ENCODE data around the gene FREM1.

Gene FREM1

GRCh38 chr9:14813336-14814248 is 96.6 kb downstream of the FREM1 start:
- no peak for DNase-seq

GRCh38 chr9:14812806-14813205 is 97.4 kb downstream of the FREM1 start:
- no peak for DNase-seq

- no peak for DNase-seq
These were observed 98.4 kb downstream of the FREM1 start for GRCh38 chr9:14811844-14812243.

GRCh38 chr9:14806941-14807520 is 103.2 kb downstream of the FREM1 start:
- DNase-seq, result no peak

- DNase-seq, result no peak
These were observed 111.2 kb downstream of the FREM1 start for GRCh38 chr9:14799030-14799429.

GRCh38 chr9:14797435-14797834 is 112.8 kb downstream of the FREM1 start:
- DNase-seq, result no peak

- DNase-seq, result no peak
These were observed 116.8 kb downstream of the FREM1 start for GRCh38 chr9:14793389-14793788.

- DNase-seq, result no peak
These were observed 119.6 kb downstream of the FREM1 start for GRCh38 chr9:14790628-14791027.

- no peak for DNase-seq
These were observed 121.4 kb downstream of the FREM1 start for GRCh38 chr9:14788846-14789245.

- DNase-seq, result no peak
These were observed 126.9 kb downstream of the FREM1 start for GRCh38 chr9:14783358-14783757.

GRCh38 chr9:14782286-14783051 is 127.8 kb downstream of the FREM1 start:
- no peak for DNase-seq

GRCh38 chr9:14780693-14781092 is 129.5 kb downstream of the FREM1 start:
- no peak for DNase-seq

GRCh38 chr9:14780251-14780650 is 130.0 kb downstream of the FREM1 start:
- DNase-seq, result no peak

GRCh38 chr9:14779566-14780022 is 130.6 kb downstream of the FREM1 start:
- DNase-seq, result no peak

- DNase-seq, result no peak
These were observed 131.7 kb downstream of the FREM1 start for GRCh38 chr9:14778565-14778964.

GRCh38 chr9:14775917-14776316 is 134.3 kb downstream of the FREM1 start:
- DNase-seq, result no peak

GRCh38 chr9:14770592-14770991 is 139.6 kb downstream of the FREM1 start:
- no peak for DNase-seq

- DNase-seq, result no peak
These were observed 141.0 kb downstream of the FREM1 start for GRCh38 chr9:14769230-14769571.

GRCh38 chr9:14768405-14769229 is 141.6 kb downstream of the FREM1 start:
- peak; percentile 49 to 62 (median 57) for DNase-seq

GRCh38 chr9:14766299-14766698 is 143.9 kb downstream of the FREM1 start:
- DNase-seq, result no peak

- no peak for DNase-seq
These were observed 148.6 kb downstream of the FREM1 start for GRCh38 chr9:14761584-14761983.

GRCh38 chr9:14760060-14760459 is 150.2 kb downstream of the FREM1 start:
- DNase-seq, result no peak

- no peak for DNase-seq
These were observed 153.9 kb downstream of the FREM1 start for GRCh38 chr9:14756291-14756690.
